ENCODE data around the gene LY6G6C. TPM values are rescaled to one million over a fixed set of nuclear protein-coding genes. Genes with fewer than 3 reads are reported as not detected.
A peak's percentile ranks its signal among the peaks of the same experiment; 100 is the strongest.

The LY6G6C gene
- polyA plus RNA-seq, 3 donors: 0.27 TPM; not detected in 2

DNA sequence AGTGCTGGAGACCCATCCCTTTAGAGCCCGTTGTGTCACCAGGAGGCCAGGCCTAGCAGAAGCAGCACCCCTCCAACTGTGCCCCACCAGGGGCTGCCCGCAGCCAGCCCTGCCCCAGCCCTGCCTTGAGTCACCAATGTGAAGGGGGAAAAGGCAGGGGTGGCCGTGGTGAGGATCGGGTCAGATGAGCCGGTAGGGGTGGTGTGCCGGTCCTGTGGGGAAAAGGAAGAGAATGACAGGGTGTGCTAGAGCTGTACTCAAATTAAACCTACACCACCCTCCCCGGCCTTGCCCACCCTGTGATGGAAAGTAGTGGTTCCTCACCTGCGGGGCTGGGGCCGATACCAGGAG is 44.0 kb upstream of the LY6G6C start:
- Histone ChIP-seq H3K27me3 (ENCODE audit: control insufficient read depth in 2 of 2, insufficient read depth in 2 of 2, low read length in 2 of 2) (no peaks in the 10 kb centered on the region), H3K4me2 (replicated peaks; ENCODE audit: extremely low read depth, low read length, poor library complexity, severe bottlenecking) (no peak overlapping the region), H3K36me3 (replicated peaks in 1 of 2; ENCODE audit: control insufficient read depth in 1 of 2, insufficient read depth in 2 of 2, low read length in 2 of 2) (peaks cover 7 to 24% of the 10 kb centered on the region in 2 donors), H4K20me1 (ENCODE audit: insufficient read depth, low read length) (no peaks in the 10 kb centered on the region), H3K27ac (ENCODE audit: low read depth in 1 of 2, low read length in 2 of 2) (no peak overlapping the region), H3K4me1 (ENCODE audit: control insufficient read depth in 1 of 2, insufficient read depth in 2 of 2, low read length in 2 of 2) (peaks cover 29 to 30% of the 10 kb centered on the region in 2 donors), H3K9ac (ENCODE audit: insufficient read depth, low read length, poor library complexity, severe bottlenecking) (no peak overlapping the region), H3K4me3 (replicated peaks in 1 of 3; ENCODE audit: low read depth in 2 of 3, low read length in 3 of 3) (no peak overlapping the region), H3K9me3 (replicated peaks in 1 of 2; ENCODE audit: control insufficient read depth in 1 of 2, insufficient read depth in 1 of 2, low read length in 2 of 2) (no peaks in the 10 kb centered on the region), H2AFZ (ENCODE audit: insufficient read depth, low read depth, low read length, poor library complexity, severe bottlenecking) (no peak overlapping the region), H3K79me2 (ENCODE audit: insufficient read depth, low read length) (no peaks in the 10 kb centered on the region)
- TF ChIP-seq, protein P1, sequence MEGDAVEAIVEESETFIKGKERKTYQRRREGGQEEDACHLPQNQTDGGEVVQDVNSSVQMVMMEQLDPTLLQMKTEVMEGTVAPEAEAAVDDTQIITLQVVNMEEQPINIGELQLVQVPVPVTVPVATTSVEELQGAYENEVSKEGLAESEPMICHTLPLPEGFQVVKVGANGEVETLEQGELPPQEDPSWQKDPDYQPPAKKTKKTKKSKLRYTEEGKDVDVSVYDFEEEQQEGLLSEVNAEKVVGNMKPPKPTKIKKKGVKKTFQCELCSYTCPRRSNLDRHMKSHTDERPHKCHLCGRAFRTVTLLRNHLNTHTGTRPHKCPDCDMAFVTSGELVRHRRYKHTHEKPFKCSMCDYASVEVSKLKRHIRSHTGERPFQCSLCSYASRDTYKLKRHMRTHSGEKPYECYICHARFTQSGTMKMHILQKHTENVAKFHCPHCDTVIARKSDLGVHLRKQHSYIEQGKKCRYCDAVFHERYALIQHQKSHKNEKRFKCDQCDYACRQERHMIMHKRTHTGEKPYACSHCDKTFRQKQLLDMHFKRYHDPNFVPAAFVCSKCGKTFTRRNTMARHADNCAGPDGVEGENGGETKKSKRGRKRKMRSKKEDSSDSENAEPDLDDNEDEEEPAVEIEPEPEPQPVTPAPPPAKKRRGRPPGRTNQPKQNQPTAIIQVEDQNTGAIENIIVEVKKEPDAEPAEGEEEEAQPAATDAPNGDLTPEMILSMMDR (IDR thresholded peaks at IDR 0.05): no peak
- 90% methylated on average over 2 of the region's 9 CpGs for WGBS (ENCODE audit: insufficient coverage)
- peaks cover 29% of the 10 kb centered on the region for H3K4me1 Mint-ChIP-seq
- peak overlapping the region in 1 of 7 donors; percentile 64 for H3K27ac Mint-ChIP-seq
- intact Hi-C loops (cut with micrococcal nuclease): loop anchor here in 1 of 2 donors (5.0 kb wide), 2 partner anchors 33 to 88 kb away; no protein-coding TSS in a partner anchor
- peaks cover 0 to 1% (median 0%) of the 10 kb centered on the region in 7 donors for H3K9me3 Mint-ChIP-seq
- no peak overlapping the region for H3K4me3 Mint-ChIP-seq
- peaks cover 0 to 11% (median 4%) of the 10 kb centered on the region in 3 donors for H3K27me3 Mint-ChIP-seq (ENCODE audit: low read depth in 3 of 3)
- DNase-seq: no peak
- peaks cover 19 to 32% of the 10 kb centered on the region in 2 donors for H3K36me3 Mint-ChIP-seq

DNA sequence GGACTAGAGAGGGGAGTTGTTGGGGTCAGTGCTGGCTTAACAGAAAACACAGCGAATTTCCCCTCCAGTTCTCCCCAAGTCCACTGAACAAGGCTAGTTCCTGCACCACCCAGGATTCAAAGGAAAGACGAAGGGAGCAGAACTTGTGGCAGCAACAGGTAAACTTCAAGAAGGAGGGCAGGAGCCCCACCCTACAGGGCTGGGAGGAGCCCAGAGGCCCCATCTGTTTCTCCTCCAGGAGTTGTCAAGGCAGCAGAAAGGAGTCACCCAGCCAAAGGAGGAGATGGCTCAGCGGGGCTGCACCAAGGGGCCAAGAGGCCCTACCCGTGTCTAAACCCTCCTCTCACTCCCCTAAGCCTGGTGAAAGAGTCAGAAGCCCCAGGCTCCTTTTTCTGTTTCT is 42.7 kb upstream of the LY6G6C start:
- peaks cover 20% of the 10 kb centered on the region in 2 donors for H3K4me1 ChIP-seq (ENCODE audit: control insufficient read depth in 1 of 2, insufficient read depth in 2 of 2, low read length in 2 of 2)
- no peak overlapping the region for H3K4me3 ChIP-seq (replicated peaks in 1 of 3; ENCODE audit: low read depth in 2 of 3, low read length in 3 of 3)
- peak overlapping the region in 1 of 7 donors; percentile 50 for H3K27ac Mint-ChIP-seq
- peaks cover 0 to 11% (median 1%) of the 10 kb centered on the region in 3 donors for H3K27me3 Mint-ChIP-seq (ENCODE audit: low read depth in 3 of 3)
- H3K9me3 Mint-ChIP-seq: peaks cover 0 to 1% (median 0%) of the 10 kb centered on the region in 7 donors
- TF ChIP-seq, protein P1 (IDR thresholded peaks at IDR 0.05): no peak
- no peak overlapping the region for H3K4me2 ChIP-seq (replicated peaks; ENCODE audit: extremely low read depth, low read length, poor library complexity, severe bottlenecking)
- no peak for DNase-seq
- no peaks in the 10 kb centered on the region for H3K79me2 ChIP-seq (ENCODE audit: insufficient read depth, low read length)
- H3K9me3 ChIP-seq (replicated peaks in 1 of 2; ENCODE audit: control insufficient read depth in 1 of 2, insufficient read depth in 1 of 2, low read length in 2 of 2): no peaks in the 10 kb centered on the region
- H2AFZ ChIP-seq (ENCODE audit: insufficient read depth, low read depth, low read length, poor library complexity, severe bottlenecking): no peak overlapping the region
- no peak overlapping the region for H3K9ac ChIP-seq (ENCODE audit: insufficient read depth, low read length, poor library complexity, severe bottlenecking)
- H3K36me3 ChIP-seq (replicated peaks in 1 of 2; ENCODE audit: control insufficient read depth in 1 of 2, insufficient read depth in 2 of 2, low read length in 2 of 2): peaks cover 18 to 37% of the 10 kb centered on the region in 2 donors
- no peaks in the 10 kb centered on the region for H4K20me1 ChIP-seq (ENCODE audit: insufficient read depth, low read length)
- no peak overlapping the region for H3K27ac ChIP-seq (ENCODE audit: low read depth in 1 of 2, low read length in 2 of 2)
- H3K4me1 Mint-ChIP-seq: peaks cover 21% of the 10 kb centered on the region
- peaks cover 29 to 45% of the 10 kb centered on the region in 2 donors for H3K36me3 Mint-ChIP-seq
- 50% methylated on average over 1 of the region's 4 CpGs for WGBS (ENCODE audit: insufficient coverage)
- no peaks in the 10 kb centered on the region for H3K27me3 ChIP-seq (ENCODE audit: control insufficient read depth in 2 of 2, insufficient read depth in 2 of 2, low read length in 2 of 2)
- intact Hi-C loops (cut with micrococcal nuclease): no loop called here
- H3K4me3 Mint-ChIP-seq: no peak overlapping the region

Measured in CD14-positive monocyte (primary cell).